Lower leg skin (tissue), 4 donors: ENCODE measurements around the gene PRKCE. TPM values are rescaled to one million over a fixed set of nuclear protein-coding genes. Genes with fewer than 3 reads are reported as not detected.

Experiments
- DNase-seq, 2 donors: peaks; one replicate each; pipeline ENCODE4 v3.0.0-alpha.2; 2019; ENCODE audit warnings: low spot score in 2 of 2
- H3K4me3 ChIP-seq: fragments of 200-600 bp; sonication (generic); 2 replicates; pipeline ENCODE4 v1.5.1; 2017; ENCODE audit warnings: mild to moderate bottlenecking, low read depth; ENCODE audit not compliant: poor library complexity, severe bottlenecking
- POLR2A ChIP-seq, 2 donors: fragments of 450-650 bp; IDR thresholded peaks; one replicate each; pipeline ENCODE4 v1.6.1; 2016 to 2017; ENCODE audit warnings: antibody characterized with exemption in 2 of 2, mild to moderate bottlenecking in 1 of 2, moderate library complexity in 1 of 2
- WGBS, 2 donors: methylation state at CpG; one replicate each; pipeline ENCODE4 v1.1.5; 2018; 5-methylcytosine and 5-hydroxymethylcytosine counted together
- intact Hi-C: fragments of 100-400 bp; cut with DNase I; formaldehyde crosslinking; loops from one replicate; pipeline ENCODE4 v1.15.0; 2023; ENCODE audit warnings: low total_unique reads
- total RNA-seq, 4 donors: library from RNA; depleted of rRNA; stranded (reverse); fragments of >200 nt; gene quantifications; one replicate each; pipeline ENCODE4 v1.1.0, GENCODE V29; 2016
- TF ChIP-seq, protein P1 (sequence below), 3 donors: fragments of 450-650 bp; IDR thresholded peaks; one replicate each; pipeline ENCODE4 v1.5.1; 2016; ENCODE audit warnings: antibody characterized with exemption in 3 of 3, mild to moderate bottlenecking in 3 of 3, moderate library complexity in 2 of 3

The PRKCE gene
- total RNA-seq, 4 donors from 2014 or later: 3.5 to 10.3 (median 6.1) TPM

DNA sequence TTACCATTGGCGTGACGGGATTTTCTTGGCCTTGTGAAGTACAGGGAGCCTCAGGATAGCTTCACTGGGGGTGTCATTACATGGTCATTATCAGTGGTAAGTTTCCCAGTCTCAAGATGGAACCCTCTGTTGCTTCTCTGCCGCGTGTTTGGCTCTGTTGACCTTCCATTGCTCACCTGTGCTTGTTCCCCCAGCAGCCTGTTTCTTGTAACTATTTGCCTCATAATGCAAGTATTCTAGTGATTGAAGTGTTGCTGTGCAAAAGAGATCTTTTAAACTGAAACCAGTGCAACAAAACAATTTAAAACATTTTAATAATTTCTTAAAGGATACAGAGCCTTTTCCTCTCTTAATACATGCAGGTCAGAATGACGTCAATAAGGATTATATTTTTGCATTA is 24.6 kb downstream of the PRKCE start:
- intact Hi-C loops: no loop called here
- WGBS, 2 donors: 91 to 94% methylated on average over 5 of the region's 5 CpGs
- H3K4me3 ChIP-seq: no peak overlapping the region
- DNase-seq: no peak
- TF ChIP-seq, protein P1, sequence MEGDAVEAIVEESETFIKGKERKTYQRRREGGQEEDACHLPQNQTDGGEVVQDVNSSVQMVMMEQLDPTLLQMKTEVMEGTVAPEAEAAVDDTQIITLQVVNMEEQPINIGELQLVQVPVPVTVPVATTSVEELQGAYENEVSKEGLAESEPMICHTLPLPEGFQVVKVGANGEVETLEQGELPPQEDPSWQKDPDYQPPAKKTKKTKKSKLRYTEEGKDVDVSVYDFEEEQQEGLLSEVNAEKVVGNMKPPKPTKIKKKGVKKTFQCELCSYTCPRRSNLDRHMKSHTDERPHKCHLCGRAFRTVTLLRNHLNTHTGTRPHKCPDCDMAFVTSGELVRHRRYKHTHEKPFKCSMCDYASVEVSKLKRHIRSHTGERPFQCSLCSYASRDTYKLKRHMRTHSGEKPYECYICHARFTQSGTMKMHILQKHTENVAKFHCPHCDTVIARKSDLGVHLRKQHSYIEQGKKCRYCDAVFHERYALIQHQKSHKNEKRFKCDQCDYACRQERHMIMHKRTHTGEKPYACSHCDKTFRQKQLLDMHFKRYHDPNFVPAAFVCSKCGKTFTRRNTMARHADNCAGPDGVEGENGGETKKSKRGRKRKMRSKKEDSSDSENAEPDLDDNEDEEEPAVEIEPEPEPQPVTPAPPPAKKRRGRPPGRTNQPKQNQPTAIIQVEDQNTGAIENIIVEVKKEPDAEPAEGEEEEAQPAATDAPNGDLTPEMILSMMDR (IDR thresholded peaks at IDR 0.05): no peak
- TF ChIP-seq POLR2A (IDR thresholded peaks at IDR 0.05): no peak

DNA sequence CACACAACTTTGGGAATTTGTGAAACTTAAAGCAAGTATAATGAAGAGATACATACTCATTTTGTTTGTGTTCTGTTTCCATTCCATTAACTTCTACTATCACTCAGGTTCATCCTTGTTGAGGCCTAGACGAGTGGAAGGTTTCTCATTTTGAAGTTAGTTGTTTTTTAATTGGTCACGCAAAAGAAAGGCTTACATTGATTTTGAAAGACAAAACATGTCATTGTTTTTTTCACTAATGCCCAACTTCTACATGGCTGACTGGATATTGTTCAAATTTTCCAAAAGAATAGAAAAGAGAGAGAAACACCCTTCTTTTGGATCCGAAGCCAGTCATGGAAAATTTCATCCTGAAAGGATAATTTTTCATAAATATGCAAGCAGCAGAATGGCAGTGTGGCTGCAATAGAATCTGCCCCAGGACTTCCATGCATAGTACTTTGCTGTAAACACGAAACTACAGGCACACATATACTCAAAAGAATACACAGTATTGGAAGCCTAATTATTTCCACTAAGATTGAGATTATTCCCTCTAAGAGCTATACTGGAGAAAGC is 27.4 kb downstream of the PRKCE start:
- intact Hi-C loops: no loop called here
- WGBS, 2 donors: 72 to 76% methylated on average over 4 of the region's 4 CpGs
- no peak overlapping the region for H3K4me3 ChIP-seq
- TF ChIP-seq, protein P1 (IDR thresholded peaks at IDR 0.05): no peak
- TF ChIP-seq POLR2A (IDR thresholded peaks at IDR 0.05): no peak
- DNase-seq: no peak

DNA sequence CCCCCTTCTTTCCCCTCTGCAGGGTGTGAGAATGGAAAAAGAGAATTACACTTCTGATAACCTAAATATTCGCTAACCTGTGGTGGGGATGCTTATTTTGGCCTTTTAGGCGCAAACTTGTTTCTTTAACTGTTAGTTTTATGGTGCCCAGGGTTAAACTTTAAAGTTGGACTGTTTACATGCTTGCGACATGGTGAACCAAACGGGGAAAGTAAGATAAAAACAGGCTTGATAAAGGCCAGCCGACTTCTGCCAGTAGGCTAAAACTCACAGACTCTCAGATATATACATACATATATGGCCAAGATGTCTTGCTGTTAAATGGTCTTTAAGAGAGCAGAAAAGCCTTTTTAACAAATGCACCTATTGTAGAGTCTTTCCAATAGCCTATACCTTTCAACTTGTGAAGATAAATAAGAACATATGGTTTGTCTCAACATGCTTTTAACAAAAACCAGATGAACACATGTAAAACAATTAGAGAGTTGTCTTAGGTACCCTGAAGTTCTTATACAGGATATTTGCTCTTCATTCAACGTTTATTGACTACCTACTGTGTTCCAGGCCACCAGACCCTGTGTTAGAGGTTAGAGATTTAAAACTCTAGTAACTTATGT is 29.0 kb downstream of the PRKCE start:
- TF ChIP-seq, protein P1 (IDR thresholded peaks at IDR 0.05): no peak
- TF ChIP-seq POLR2A (IDR thresholded peaks at IDR 0.05): no peak
- DNase-seq: no peak
- 85 to 89% methylated on average over 6 of the region's 6 CpGs for WGBS, 2 donors
- no peak overlapping the region for H3K4me3 ChIP-seq
- intact Hi-C loops: no loop called here

DNA sequence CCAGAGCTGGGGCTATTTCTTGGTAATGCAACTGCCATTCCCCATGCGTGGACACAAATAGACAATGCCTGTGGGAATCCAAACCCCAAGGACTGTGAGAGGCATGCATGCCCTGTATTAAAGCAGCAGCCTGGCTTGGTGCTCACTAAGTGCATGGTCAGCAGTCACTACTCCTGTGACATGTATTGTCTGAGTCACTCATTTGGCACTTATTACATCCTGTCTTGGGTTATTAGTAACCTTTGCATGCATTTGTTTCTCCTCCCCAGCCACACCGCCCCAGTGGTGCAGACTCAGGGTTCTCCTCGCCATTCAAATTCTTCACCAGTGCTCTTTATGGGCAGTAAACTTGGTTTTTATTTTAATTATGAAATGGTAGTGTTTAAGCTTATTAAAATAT is 30.2 kb downstream of the PRKCE start:
- peak; percentile 43 to 87 for DNase-seq
- TF ChIP-seq, protein P1 (IDR thresholded peaks at IDR 0.05): no peak
- no peak for TF ChIP-seq POLR2A (IDR thresholded peaks at IDR 0.05)
- intact Hi-C loops: no loop called here
- WGBS, 2 donors: 28 to 41% methylated on average over 3 of the region's 3 CpGs
- H3K4me3 ChIP-seq: no peak overlapping the region

DNA sequence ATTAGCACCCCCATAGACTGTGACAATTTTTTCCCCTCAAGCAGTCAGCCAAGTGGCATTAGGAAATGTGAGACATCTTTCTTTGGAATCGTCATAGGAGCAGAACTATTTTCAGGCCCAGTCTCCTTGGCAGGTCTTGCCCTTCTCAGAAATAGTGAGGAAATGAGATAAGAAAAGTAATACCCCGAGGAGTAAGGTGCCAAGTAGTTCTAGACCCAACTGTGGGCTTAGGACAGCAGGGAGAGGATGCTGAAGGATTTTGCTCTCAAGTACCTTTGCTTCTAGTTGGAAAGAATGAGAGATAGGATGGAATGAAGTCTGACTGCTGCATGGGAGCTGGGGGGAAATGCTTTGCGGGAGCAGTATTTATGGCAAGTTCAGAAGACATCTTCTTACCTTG is 31.8 kb downstream of the PRKCE start:
- DNase-seq: no peak
- 49 to 55% methylated on average over 3 of the region's 3 CpGs for WGBS, 2 donors
- no peak overlapping the region for H3K4me3 ChIP-seq
- TF ChIP-seq, protein P1 (IDR thresholded peaks at IDR 0.05): no peak
- no peak for TF ChIP-seq POLR2A (IDR thresholded peaks at IDR 0.05)
- intact Hi-C loops: no loop called here

DNA sequence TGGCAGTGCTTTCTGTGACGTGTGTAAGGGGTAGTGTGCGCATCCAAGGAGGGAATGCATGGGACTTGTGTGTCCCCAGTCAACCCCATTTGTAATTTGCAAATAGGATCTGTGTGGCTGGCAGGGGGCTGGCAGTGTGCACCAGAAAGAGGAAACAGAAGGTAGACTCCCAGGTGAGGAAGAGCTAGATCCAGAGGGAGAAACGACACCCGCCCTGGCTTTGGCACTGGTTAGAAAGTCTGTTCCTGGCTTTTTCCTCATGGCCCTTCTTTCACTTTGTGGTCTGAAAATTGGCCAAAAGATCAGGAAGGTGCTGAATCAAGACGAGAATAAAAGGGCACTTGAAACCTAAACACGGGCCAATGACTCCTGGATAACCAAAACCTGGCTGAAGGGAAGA is 33.3 kb downstream of the PRKCE start:
- H3K4me3 ChIP-seq: no peak overlapping the region
- intact Hi-C loops: no loop called here
- no peak for TF ChIP-seq POLR2A (IDR thresholded peaks at IDR 0.05)
- TF ChIP-seq, protein P1 (IDR thresholded peaks at IDR 0.05): no peak
- no peak for DNase-seq
- 69 to 71% methylated on average over 6 of the region's 6 CpGs for WGBS, 2 donors
